Eye (tissue), 1 donor: Measurements from ENCODE around the gene BBS9.
"Not testable (repeated sequence)": the region's sequence is repeated elsewhere in the genome, so short reads cannot be mapped to it uniquely, and the experiment has no call there.

Experiments
- DNase-seq: peaks from one replicate; pipeline ENCODE4 v3.0.0-alpha.2; 2015

Gene BBS9

GRCh38 chr7:33287738-33288137 lies 158.4 kb downstream of the BBS9 start:
- no peak for DNase-seq

GRCh38 chr7:33298848-33299247 lies 169.5 kb downstream of the BBS9 start:
- no peak for DNase-seq

- no peak for DNase-seq
Observed at GRCh38 chr7:33299425-33299824, 170.1 kb downstream of the BBS9 start.

- DNase-seq = no peak
Observed at GRCh38 chr7:33300131-33300530, 170.8 kb downstream of the BBS9 start.

- DNase-seq = no peak
Observed at GRCh38 chr7:33300742-33301141, 171.4 kb downstream of the BBS9 start.

GRCh38 chr7:33303978-33304557 lies 174.7 kb downstream of the BBS9 start:
- not testable (repeated sequence) for DNase-seq

GRCh38 chr7:33307205-33307604 lies 177.8 kb downstream of the BBS9 start:
- DNase-seq = no peak

GRCh38 chr7:33310546-33310945 lies 181.2 kb downstream of the BBS9 start:
- DNase-seq = no peak

GRCh38 chr7:33325754-33326484 lies 196.6 kb downstream of the BBS9 start:
- DNase-seq = no peak

GRCh38 chr7:33326485-33326848 lies 197.1 kb downstream of the BBS9 start:
- DNase-seq = no peak

GRCh38 chr7:33327427-33327826 lies 198.1 kb downstream of the BBS9 start:
- no peak for DNase-seq

- peak; percentile 6 for DNase-seq
Observed at GRCh38 chr7:33334349-33334748, 205.0 kb downstream of the BBS9 start.

GRCh38 chr7:33336820-33337219 lies 207.5 kb downstream of the BBS9 start:
- DNase-seq = no peak

- DNase-seq = no peak
Observed at GRCh38 chr7:33339074-33339790, 209.9 kb downstream of the BBS9 start.

- DNase-seq = no peak
Observed at GRCh38 chr7:33346055-33346454, 216.7 kb downstream of the BBS9 start.

GRCh38 chr7:33350577-33350976 lies 221.2 kb downstream of the BBS9 start:
- no peak for DNase-seq

- no peak for DNase-seq
Observed at GRCh38 chr7:33351709-33352108, 222.3 kb downstream of the BBS9 start.

- no peak for DNase-seq
Observed at GRCh38 chr7:33354201-33354600, 224.8 kb downstream of the BBS9 start.

GRCh38 chr7:33355386-33355785 lies 226.0 kb downstream of the BBS9 start:
- DNase-seq = no peak

GRCh38 chr7:33356336-33356735 lies 227.0 kb downstream of the BBS9 start:
- no peak for DNase-seq

GRCh38 chr7:33357846-33358245 lies 228.5 kb downstream of the BBS9 start:
- DNase-seq = no peak

GRCh38 chr7:33369888-33370287 lies 240.5 kb downstream of the BBS9 start:
- DNase-seq = no peak

GRCh38 chr7:33373195-33373594 lies 243.8 kb downstream of the BBS9 start:
- no peak for DNase-seq

GRCh38 chr7:33379891-33380525 lies 250.6 kb downstream of the BBS9 start:
- DNase-seq = no peak
